GM04503 (cell line): ENCODE data around the gene RALGDS.
"Not testable (repeated sequence)": the region's sequence is repeated elsewhere in the genome, so short reads cannot be mapped to it uniquely, and the experiment has no call there.

Experiments
- DNase-seq: peaks from one replicate; pipeline ENCODE4 v3.0.0-alpha.2; 2012; ENCODE audit warnings: low read depth

RALGDS gene

DNA sequence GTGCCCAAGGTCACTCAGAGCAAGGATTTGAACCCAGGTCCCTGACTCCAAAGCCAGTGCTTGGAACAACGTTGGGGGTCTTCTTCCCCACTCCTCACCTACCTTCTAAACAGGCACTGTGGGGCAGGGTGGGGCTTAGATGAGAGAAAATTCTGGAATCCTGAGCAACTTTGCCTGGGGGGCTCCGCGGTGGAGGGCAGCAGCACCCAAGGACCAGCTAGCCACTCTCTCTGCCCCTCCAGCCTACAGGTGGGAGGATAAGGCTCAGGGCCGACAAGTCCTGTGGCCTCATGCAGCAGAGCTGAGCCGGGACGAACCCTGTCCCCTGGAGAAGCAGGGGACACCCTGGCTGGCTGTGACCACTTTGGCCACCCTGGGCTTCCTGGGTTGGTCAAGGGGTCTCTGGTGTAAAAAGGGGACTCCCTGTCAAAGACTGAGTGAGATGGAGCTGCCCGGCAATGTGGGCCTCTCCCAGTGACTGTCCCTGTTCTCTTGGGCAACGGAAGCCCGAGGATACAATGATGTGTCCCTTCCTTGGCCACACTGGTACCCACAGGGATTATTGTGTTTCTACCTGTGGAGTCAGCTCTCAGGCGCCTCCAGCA is 32.8 kb downstream of the RALGDS start:
- no peak for DNase-seq

DNA sequence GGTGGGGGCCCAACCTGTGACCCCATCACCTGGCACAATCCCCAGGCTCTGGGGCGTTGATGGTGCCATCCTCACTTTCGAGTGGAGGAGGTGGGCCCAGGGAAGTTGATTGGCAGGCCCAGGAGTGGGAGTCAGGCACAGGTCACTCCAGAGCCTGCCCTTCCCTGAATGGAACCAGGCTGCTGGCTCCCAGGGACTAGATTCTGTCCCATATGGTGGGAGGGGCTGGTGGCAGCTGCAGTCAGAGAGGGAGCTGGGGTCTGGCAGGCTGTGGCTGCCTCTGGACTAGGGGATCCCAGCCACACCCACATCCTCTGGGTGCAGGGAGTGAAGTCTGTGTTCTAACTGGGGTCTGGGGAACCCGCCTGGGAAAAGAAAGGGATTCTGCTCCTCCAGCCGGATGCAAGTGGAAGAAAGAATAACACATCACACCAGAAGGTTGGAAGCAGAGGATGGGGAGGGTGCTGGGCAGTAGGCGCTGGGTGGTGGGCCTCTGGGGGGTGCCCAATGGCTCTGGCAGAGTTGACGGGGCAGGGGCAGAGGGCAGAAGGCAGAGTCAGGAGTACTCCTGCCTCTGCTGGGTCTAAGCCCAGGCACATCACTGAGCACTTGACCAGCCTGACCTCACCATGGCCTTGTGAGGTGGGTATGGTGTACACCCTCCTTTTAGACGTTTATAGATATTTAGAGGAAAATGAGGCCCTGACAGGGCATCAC is 33.5 kb downstream of the RALGDS start:
- no peak for DNase-seq

DNA sequence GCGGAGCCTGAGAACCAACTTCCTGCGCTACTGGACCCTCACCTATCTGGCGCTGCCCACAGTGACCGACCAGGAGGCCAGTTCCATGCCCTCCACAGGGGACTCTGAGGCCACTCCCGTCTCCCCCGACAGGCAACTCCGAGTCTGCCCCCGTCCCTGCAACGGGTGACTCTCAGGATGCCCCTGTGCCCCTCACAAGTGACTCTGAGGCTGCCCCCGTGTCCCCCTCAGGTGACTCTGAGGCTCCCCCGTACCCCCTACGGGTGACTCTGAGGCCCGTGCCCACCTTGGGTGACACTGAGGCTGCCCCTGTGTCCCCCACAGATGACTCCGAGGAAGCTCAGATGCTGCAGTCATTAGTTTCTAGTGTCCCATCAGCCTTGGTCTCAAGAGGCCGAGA is 34.1 kb downstream of the RALGDS start:
- DNase-seq: no peak

DNA sequence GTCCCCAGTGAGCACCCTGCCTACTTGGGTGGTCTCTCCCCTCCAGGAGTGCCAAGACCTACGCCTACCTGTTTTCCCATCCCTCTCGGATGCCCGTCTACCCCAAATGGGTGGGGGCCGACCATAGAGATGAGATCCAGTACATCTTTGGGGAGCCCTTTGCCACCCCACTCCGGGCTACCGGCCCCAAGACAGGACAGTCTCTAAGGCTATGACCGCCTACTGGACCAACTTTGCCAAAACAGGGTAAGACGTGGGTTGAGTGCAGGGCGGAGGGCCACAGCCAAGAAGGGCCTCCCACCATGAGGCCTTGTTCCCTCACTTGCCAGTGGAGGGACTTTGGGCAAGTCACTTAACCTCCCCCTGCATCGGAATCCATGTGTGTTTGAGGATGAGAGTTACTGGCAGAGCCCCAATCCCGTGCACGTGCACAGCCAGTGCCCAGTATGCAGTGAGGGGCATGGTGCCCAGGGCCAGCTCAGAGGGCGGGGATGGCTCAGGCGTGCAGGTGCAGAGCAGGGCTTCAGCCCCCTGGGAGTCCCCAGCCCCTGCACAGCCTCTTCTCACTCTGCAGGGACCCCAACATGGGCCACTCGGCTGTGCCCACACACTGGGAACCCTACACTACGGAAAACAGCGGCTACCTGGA is 34.7 kb downstream of the RALGDS start:
- DNase-seq: not testable (repeated sequence)

DNA sequence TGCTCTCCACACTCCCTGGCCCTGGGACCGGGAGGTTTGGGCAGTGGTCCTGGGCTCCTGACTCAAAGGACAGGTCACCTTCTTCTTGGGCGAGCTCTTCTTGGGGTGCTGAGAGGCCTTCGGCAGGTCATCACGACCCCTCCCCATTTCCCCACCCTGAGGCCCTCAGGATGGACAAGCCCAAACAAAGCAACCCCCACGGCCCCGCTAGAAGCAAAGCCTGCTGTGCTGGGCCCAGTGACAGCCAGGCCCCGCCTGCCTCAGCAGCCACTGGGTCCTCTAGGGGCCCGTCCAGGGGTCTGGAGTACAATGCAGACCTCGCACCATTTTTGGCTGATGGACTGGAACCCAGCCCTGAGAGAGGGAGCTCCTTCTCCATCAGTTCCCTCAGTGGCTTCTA is 37.4 kb downstream of the RALGDS start:
- not testable (repeated sequence) for DNase-seq

DNA sequence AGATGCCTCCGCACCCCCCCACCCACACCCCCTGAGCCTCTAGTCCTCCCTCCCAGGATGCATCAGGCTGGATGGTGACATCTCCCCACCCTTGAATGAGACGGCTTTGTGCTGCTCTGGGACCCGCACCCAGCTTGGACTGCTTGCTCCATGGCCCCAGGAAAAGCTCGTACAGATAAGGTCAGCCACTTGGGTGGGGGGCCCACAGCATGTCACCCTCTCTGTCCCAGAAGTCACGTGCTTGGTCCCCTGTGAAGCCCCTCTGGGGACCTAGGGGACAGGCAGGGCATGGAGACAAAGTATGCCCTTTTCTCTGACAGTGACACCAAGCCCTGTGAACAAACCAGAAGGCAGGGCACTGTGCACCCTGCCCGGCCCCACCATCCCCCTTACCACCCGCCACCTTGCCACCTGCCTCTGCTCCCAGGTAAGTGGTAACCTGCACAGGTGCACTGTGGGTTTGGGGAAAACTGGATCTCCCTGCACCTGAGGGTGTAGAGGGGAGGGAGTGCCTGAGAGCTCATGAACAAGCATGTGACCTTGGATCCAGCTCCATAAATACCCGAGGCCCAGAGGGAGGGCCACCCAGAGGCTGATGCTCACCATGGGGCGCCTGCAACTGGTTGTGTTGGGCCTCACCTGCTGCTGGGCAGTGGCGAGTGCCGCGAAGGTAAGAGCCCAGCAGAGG is 38.9 kb downstream of the RALGDS start:
- not testable (repeated sequence) for DNase-seq

DNA sequence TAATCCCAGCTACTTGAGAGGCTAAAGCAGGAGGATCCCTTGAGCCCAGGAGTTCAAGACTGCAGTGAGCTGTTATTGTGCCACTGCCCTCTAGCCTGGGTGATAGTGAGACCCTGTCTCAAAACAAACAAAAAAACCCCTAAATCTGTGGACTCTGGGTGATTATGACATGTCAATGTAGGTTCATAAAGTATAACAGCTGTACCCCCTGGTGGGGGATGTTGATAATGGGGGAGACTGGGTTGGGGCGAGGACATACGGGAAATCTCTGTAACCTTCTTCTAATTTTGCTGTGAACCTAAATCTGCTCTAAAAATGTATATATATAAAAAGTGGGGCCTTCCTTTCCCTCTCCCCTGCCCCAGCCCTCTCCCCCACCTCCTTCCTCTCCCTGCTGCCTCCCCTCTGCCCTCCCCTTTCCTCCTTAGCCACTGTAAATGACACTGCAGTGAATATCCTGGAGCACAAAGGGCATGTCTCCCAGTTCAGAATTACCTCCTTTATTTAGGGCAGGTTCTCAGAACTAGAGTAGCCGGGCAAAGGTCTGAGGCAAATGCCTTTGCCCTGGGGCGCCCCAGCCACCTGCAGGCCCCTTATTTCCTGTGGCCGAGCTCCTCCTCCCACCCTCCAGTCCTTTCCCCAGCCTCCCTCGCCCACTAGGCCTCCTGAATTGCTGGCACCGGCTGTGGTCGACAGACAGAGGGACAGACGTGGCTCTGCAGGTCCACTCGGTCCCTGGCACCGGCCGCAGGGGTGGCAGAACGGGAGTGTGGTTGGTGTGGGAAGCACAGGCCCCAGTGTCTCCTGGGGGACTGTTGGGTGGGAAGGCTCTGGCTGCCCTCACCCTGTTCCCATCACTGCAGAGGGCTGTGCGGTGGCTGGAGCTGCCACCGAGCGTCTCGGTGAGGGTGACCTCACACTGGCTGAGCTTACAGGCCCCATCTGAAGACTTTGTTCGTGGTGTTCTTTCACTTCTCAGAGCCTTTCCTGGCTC is 40.0 kb downstream of the RALGDS start:
- DNase-seq: not testable (repeated sequence)

DNA sequence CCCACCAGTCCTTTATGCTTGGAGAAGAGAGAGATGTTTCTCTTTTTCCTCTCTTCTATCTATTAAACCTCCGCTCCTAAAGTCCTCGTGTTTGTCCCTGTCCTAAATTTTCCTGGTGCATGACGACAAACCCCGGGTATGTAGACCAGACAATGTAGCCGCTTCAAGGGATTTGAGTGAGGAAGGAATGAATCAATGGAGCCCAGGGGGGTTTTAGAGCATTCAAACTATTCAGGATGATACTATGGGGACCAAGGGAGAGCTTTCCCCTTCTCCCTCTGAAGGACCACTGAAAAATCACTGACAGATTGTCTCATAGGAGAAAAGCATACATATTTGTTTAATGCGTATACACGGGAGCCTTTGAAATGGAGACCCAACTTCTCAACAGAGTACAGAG is 40.9 kb downstream of the RALGDS start:
- DNase-seq: no peak

DNA sequence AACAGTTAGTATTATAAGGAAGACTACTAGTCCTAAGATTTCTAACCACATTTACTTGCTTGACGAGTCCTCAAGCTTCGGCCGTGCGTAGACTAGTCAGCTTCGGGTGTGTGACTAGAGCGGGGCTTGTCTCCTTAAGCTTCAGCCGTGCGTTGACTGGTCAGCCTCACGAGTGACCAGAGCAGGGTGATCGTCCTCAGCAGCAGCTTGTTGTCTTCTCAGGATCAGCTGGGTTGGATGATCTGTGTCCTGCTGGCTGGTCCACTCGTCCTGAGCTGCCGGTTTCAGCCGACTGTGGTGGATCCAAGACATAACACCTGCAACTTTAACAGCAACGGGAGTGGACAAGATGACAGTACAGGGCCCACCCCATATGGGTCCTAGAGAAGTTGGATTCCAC is 42.6 kb downstream of the RALGDS start:
- no peak for DNase-seq

DNA sequence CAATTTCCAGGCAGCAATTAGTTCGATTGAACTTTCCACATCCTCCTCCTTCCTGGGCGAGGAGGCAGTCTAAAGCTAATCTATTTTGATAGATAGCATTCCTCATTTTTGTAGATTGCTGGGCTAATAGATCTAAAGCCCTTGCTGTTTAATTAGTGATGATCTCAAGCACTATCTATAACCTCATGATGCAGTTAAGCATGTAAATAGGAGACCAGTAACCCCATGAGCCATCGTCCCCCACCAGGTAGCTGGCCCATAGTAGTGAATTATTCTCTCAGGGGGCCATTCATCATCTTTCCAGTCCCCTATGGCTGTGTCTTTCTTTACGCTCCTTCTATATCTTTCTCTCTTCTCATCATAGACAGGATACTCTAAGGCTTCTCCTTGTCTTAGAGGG is 44.3 kb downstream of the RALGDS start:
- no peak for DNase-seq

DNA sequence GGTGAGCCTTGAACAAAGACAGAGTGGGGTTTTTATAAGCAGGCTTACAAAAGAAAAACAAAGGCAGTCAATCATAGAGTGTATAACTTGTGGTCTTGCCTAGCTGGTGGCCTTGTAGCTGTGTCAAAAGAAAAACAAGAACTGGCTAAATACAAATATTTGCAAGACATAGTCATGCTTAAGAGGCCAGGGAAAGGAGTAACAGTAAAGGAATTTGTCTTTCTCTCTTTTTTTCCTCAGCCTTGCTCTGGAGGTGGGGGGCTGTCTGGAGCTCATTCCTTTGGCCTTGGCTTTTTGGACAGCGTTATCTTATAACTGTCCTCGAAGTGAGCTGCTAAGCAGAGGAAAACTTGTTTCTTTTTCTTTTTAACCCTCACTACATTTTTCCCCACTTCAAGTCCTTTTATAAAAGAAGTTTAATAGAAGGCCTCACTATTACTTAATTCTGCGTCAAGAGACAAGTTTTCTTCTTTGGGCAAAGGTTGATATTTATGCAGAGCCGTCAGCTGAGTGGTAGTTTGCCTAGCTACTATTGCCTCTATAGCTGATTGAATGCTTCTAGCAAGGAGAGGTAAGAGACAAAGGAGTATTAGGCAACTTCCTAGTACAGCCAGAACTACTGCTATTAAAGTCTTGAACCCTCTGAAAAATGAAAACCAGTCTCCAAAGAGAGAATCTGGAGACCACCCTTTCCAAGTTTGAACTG is 45.0 kb downstream of the RALGDS start:
- DNase-seq: peak; percentile 71

DNA sequence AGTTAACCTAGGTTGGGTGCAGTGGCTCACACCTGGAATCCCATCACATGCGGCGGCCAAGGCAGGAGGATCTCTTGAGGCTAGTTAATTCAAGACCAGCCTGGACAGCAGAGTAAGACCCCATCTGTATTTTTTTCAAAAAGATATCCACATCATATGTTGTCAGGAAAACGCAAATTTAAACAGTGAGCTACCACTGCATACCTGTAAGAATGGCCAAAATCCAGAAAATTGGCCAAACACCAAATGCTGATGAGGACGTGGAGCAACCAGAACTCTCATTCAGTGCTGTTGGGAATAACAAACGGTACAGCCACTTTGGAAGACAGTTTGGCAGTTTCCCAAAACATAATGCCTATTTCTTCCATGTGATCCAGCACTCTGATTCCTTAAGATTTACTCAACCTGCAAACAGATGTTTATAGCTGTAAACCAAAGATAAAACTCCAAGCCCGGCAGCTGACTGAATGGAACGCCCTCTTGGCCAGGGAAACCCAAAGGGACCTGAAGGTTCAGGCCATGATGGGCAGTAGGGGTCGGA is 46.9 kb downstream of the RALGDS start:
- DNase-seq: peak; percentile 27

DNA sequence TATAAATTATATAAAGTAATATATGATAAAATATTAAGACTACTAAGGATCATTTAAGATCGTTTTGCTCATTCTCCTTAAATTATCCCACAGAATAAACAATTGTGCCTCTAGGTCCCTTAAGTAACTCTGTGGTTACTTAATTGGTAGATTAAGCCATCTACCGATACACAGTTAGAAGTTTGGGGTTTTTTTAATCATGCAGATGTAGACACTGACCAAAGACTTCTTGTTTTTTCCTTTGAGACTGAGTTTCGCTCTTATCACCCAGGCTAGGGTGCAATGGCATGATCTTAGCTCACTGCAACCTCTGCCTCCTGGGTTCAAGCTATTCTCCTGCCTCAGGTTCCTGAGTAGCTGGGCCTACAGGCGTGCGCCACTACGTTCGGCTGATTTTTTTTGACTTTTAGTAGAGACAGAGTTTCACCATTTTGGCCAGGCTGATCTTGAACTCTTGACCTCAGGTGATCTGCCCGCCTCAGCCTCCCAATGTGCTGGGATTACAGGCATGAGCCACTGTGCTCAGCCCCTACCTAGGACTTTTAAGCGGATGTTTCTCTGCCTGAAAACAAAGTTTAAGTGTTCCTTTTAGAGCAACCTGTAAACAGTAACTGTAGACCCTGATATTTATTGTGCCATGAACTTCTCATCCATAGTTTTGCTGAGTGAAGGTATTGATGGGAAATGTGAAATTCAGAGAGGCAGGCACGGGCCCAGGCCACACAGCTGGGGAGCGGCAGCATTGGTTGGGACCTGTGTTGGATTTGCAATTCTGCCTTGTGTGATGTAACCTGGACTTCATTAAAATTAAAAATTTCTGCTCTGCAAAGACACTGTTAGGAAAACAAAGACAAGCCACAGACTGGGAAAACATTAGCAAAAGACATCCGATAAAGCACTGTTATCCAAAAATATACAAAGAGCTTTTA is 47.7 kb downstream of the RALGDS start:
- DNase-seq: no peak

DNA sequence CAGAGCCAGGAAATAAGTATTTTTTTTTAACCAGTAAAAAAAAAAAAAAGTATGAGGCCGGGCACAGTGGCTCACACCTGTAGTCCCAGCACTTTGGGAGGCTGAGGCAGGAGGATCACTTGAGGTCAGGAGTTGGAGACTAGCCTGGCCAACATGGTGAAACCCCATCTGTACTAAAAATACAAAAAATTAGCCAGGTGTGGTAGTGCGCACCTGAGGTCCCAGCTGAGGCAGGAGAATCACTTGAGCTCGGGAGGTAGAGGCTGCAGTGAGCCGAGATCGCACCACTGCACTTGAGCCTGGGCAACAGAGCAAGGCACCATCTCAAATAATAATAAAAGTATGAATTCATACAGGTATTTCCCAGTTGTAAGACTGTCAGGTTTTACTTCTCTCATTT is 48.8 kb downstream of the RALGDS start:
- not testable (repeated sequence) for DNase-seq

DNA sequence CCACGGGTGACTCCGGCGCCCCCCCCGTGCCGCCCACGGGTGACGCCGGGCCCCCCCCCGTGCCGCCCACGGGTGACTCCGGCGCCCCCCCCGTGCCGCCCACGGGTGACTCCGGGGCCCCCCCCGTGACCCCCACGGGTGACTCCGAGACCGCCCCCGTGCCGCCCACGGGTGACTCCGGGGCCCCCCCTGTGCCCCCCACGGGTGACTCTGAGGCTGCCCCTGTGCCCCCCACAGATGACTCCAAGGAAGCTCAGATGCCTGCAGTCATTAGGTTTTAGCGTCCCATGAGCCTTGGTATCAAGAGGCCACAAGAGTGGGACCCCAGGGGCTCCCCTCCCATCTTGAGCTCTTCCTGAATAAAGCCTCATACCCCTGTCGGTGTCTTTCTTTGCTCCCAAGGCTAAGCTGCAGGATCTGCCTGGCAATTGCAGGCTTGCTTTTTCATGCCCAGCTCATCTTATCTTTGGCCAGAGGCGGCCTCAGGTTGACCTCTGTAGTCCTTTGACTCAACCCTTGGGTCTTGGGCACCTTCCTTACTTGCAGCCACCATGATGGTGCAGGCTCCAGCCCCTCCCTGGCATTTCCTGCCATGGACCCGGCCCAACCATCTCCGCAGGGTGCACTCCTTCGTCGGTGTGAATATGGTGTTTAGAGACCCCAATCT is 49.4 kb downstream of the RALGDS start:
- DNase-seq: no peak

DNA sequence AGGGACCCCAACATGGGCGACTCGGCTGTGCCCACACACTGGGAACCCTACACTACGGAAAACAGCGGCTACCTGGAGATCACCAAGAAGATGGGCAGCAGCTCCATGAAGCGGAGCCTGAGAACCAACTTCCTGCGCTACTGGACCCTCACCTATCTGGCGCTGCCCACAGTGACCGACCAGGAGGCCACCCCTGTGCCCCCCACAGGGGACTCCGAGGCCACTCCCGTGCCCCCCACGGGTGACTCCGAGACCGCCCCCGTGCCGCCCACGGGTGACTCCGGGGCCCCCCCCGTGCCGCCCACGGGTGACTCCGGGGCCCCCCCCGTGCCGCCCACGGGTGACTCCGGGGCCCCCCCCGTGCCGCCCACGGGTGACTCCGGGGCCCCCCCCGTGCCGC is 50.1 kb downstream of the RALGDS start:
- not testable (repeated sequence) for DNase-seq

DNA sequence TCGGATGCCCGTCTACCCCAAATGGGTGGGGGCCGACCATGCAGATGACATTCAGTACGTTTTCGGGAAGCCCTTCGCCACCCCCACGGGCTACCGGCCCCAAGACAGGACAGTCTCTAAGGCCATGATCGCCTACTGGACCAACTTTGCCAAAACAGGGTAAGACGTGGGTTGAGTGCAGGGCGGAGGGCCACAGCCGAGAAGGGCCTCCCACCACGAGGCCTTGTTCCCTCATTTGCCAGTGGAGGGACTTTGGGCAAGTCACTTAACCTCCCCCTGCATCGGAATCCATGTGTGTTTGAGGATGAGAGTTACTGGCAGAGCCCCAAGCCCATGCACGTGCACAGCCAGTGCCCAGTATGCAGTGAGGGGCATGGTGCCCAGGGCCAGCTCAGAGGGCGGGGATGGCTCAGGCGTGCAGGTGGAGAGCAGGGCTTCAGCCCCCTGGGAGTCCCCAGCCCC is 50.5 kb downstream of the RALGDS start:
- DNase-seq: not testable (repeated sequence)

DNA sequence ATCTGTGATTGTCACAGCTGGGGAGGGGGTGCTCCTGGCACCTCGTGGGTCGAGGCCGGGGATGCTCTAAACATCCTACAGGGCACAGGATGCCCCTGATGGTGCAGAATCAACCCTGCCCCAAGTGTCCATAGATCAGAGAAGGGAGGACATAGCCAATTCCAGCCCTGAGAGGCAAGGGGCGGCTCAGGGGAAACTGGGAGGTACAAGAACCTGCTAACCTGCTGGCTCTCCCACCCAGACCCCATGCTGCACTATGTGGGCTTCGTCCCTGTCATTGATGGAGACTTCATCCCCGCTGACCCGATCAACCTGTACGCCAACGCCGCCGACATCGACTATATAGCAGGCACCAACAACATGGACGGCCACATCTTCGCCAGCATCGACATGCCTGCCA is 52.6 kb downstream of the RALGDS start:
- DNase-seq: not testable (repeated sequence)

DNA sequence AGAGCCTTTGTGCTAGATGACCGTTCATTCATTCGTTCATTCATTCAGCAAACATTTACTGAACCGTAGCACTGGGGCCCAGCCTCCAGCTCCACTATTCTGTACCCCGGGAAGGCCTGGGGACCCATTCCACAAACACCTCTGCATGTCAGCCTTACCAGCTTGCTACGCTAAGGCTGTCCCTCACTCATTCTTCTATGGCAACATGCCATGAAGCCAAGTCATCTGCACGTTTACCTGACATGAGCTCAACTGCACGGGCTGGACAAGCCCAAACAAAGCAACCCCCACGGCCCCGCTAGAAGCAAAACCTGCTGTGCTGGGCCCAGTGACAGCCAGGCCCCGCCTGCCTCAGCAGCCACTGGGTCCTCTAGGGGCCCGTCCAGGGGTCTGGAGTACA is 53.2 kb downstream of the RALGDS start:
- DNase-seq: no peak
